Liver (tissue), 9 donors: ENCODE results near the gene SIK3. TPM values are rescaled to one million over a fixed set of nuclear protein-coding genes. Genes with fewer than 3 reads are reported as not detected.

Experiments
- DNase-seq: peaks from one replicate; pipeline ENCODE4 v3.0.0-alpha.2; 2017; ENCODE audit warnings: low spot score
- H3K27ac ChIP-seq, 2 donors: one replicate each; pipeline ENCODE4 v1.7.0; 2013; ENCODE audit warnings: inconsistent platforms in 2 of 2, low read length in 2 of 2, control low read depth in 1 of 2, low read depth in 1 of 2, mild to moderate bottlenecking in 1 of 2
- H3K27me3 ChIP-seq, 4 donors: one replicate each; pipeline versions ENCODE4 v1.6.1 to v1.7.0; 2013; ENCODE audit warnings: low read length in 3 of 4, inconsistent platforms in 1 of 4, mild to moderate bottlenecking in 1 of 4, moderate library complexity in 1 of 4; ENCODE audit not compliant: control insufficient read depth in 4 of 4, insufficient read depth in 4 of 4
- H3K36me3 ChIP-seq, 4 donors: one replicate each; pipeline versions ENCODE4 v1.6.1 to v1.7.0; 2013; ENCODE audit warnings: low read length in 3 of 4, mild to moderate bottlenecking in 3 of 4, low read depth in 1 of 4, moderate library complexity in 1 of 4; ENCODE audit not compliant: control insufficient read depth in 4 of 4, insufficient read depth in 3 of 4
- H3K4me1 ChIP-seq, 4 donors: one replicate each; pipeline versions ENCODE4 v1.6.1 to v1.7.0; 2013; ENCODE audit warnings: low read length in 3 of 4, mild to moderate bottlenecking in 3 of 4, moderate library complexity in 1 of 4; ENCODE audit not compliant: control insufficient read depth in 4 of 4, insufficient read depth in 4 of 4
- H3K4me3 ChIP-seq, 3 donors: one replicate each; pipeline versions ENCODE4 v1.6.1 to v1.7.0; 2013; ENCODE audit warnings: low read length in 3 of 3, control low read depth in 1 of 3, low read depth in 1 of 3, mild to moderate bottlenecking in 1 of 3
- H3K9ac ChIP-seq, 2 donors: one replicate each; pipeline ENCODE4 v1.7.0; 2013; ENCODE audit warnings: low read length in 2 of 2, mild to moderate bottlenecking in 2 of 2, moderate library complexity in 2 of 2, control low read depth in 1 of 2, low read depth in 1 of 2
- H3K9me3 ChIP-seq, 4 donors: one replicate each; pipeline versions ENCODE4 v1.6.1 to v1.7.0; 2013; ENCODE audit warnings: low read length in 3 of 4; ENCODE audit not compliant: control insufficient read depth in 4 of 4
- FOXA1 ChIP-seq: IDR thresholded peaks from 2 replicates; pipeline ENCODE4 v1.6.1; 2016; ENCODE audit warnings: antibody characterized with exemption
- FOXA2 ChIP-seq: IDR thresholded peaks from 2 replicates; pipeline ENCODE4 v1.6.1; 2016; ENCODE audit warnings: antibody characterized with exemption
- GABPA ChIP-seq, 2 donors: IDR thresholded peaks in 1 of 2; conservative IDR thresholded peaks in 1 of 2; 2 replicates each; pipeline ENCODE4 v1.6.1; 2016; ENCODE audit warnings: antibody characterized with exemption in 2 of 2, mild to moderate bottlenecking in 1 of 2, moderate library complexity in 1 of 2
- HNF4A ChIP-seq, 2 donors: conservative IDR thresholded peaks; 2 replicates each; pipeline ENCODE4 v1.6.1; 2016; ENCODE audit warnings: antibody characterized with exemption in 2 of 2, mild to moderate bottlenecking in 2 of 2
- HNF4G ChIP-seq: IDR thresholded peaks from 2 replicates; pipeline ENCODE4 v1.6.1; 2016; ENCODE audit warnings: antibody characterized with exemption
- JUND ChIP-seq, 2 donors: IDR thresholded peaks; 2 replicates each; pipeline ENCODE4 v1.6.1; 2016; ENCODE audit warnings: antibody characterized with exemption in 2 of 2
- MAX ChIP-seq: IDR thresholded peaks from 2 replicates; pipeline ENCODE4 v1.6.1; 2016; ENCODE audit warnings: antibody characterized with exemption
- NR2F2 ChIP-seq: IDR thresholded peaks from 2 replicates; pipeline ENCODE4 v1.6.1; 2016; ENCODE audit warnings: antibody characterized with exemption
- RAD21 ChIP-seq, 2 donors: IDR thresholded peaks; 2 replicates each; pipeline ENCODE4 v1.6.1; 2016; ENCODE audit warnings: antibody characterized with exemption in 2 of 2, mild to moderate bottlenecking in 2 of 2
- RXRA ChIP-seq, 2 donors: IDR thresholded peaks; 2 replicates each; pipeline ENCODE4 v1.6.1; 2017 to 2018; ENCODE audit warnings: antibody characterized with exemption in 2 of 2, mild to moderate bottlenecking in 1 of 2
- SP1 ChIP-seq: IDR thresholded peaks from 2 replicates; pipeline ENCODE4 v1.6.1; 2018; ENCODE audit warnings: antibody characterized with exemption, mild to moderate bottlenecking
- TAF1 ChIP-seq: conservative IDR thresholded peaks from 2 replicates; pipeline ENCODE4 v1.6.1; 2016; ENCODE audit warnings: antibody characterized with exemption, mild to moderate bottlenecking
- YY1 ChIP-seq: IDR thresholded peaks from 2 replicates; pipeline ENCODE4 v1.6.1; 2016; ENCODE audit warnings: antibody characterized with exemption, mild to moderate bottlenecking
- ZBTB33 ChIP-seq: IDR thresholded peaks from 2 replicates; pipeline ENCODE4 v1.6.1; 2016; ENCODE audit warnings: antibody characterized with exemption
- WGBS: extraction: QIAGEN DNeasy Blood & Tissue Kit; methylation state at CpG from one replicate; pipeline ENCODE4 v1.1.7; 2013; 5-methylcytosine and 5-hydroxymethylcytosine counted together
- polyA plus RNA-seq, 2 donors: library from polyadenylated mRNA; stranded (reverse) in 1 of 2; unstranded in 1 of 2; fragments of 200-250 nt in 1 of 2; fragments of >200 nt in 1 of 2; fragmentation: Nextera tagmentation in 1 of 2; extraction: Ambion mirVana in 1 of 2; gene quantifications; one replicate each; pipeline versions ENCODE4 v1.2.1 to v1.2.3, GENCODE V29; 2013 to 2015
- total RNA-seq, 2 donors: library from RNA; depleted of rRNA; stranded (reverse); fragments of >200 nt; gene quantifications; one replicate each; pipeline ENCODE4 v1.2.3, GENCODE V29; 2014
- TF ChIP-seq, protein P1 (sequence below): IDR thresholded peaks from 2 replicates; pipeline ENCODE4 v1.6.1; 2016; ENCODE audit warnings: antibody characterized with exemption, mild to moderate bottlenecking
- TF ChIP-seq, protein P2 (sequence below): fragments of 150-350 bp; IDR thresholded peaks from 2 replicates; pipeline ENCODE4 v1.5.1; 2017; ENCODE audit warnings: improper control_type of control experiment, low read depth, low read length; ENCODE audit not compliant: missing input control
- TF ChIP-seq, protein P3 (sequence below): IDR thresholded peaks from 2 replicates; pipeline ENCODE4 v1.6.1; 2016; ENCODE audit warnings: antibody characterized with exemption
- donor health status: healthy.
- donor health status: healthy.
- donor health status: healthy.
- donor health status: healthy.
- donor health status: healthy.

The SIK3 gene
- total and polyA plus RNA-seq, 4 donors: 6.9 to 52.4 (median 14.4) TPM

- no peak overlapping the region for H3K4me3 ChIP-seq
- DNase-seq: no peak
- H3K27ac ChIP-seq: no peak overlapping the region
- WGBS: 90% methylated on average over 6 of the region's 6 CpGs
- no peak for TF ChIP-seq GABPA (IDR thresholded peaks at IDR 0.05 in 1 of 2, conservative IDR thresholded peaks at IDR 0.05 in 1 of 2)
- TF ChIP-seq HNF4A (conservative IDR thresholded peaks at IDR 0.05): peak in 1 of 2 donors; percentile 41
- TF ChIP-seq SP1: no peak
- no peak for TF ChIP-seq FOXA1
- TF ChIP-seq, protein P1, sequence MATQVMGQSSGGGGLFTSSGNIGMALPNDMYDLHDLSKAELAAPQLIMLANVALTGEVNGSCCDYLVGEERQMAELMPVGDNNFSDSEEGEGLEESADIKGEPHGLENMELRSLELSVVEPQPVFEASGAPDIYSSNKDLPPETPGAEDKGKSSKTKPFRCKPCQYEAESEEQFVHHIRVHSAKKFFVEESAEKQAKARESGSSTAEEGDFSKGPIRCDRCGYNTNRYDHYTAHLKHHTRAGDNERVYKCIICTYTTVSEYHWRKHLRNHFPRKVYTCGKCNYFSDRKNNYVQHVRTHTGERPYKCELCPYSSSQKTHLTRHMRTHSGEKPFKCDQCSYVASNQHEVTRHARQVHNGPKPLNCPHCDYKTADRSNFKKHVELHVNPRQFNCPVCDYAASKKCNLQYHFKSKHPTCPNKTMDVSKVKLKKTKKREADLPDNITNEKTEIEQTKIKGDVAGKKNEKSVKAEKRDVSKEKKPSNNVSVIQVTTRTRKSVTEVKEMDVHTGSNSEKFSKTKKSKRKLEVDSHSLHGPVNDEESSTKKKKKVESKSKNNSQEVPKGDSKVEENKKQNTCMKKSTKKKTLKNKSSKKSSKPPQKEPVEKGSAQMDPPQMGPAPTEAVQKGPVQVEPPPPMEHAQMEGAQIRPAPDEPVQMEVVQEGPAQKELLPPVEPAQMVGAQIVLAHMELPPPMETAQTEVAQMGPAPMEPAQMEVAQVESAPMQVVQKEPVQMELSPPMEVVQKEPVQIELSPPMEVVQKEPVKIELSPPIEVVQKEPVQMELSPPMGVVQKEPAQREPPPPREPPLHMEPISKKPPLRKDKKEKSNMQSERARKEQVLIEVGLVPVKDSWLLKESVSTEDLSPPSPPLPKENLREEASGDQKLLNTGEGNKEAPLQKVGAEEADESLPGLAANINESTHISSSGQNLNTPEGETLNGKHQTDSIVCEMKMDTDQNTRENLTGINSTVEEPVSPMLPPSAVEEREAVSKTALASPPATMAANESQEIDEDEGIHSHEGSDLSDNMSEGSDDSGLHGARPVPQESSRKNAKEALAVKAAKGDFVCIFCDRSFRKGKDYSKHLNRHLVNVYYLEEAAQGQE: no peak
- TF ChIP-seq RXRA (IDR thresholded peaks at IDR 0.05): peak in 1 of 2 donors; percentile 55
- no peak for TF ChIP-seq RAD21 (IDR thresholded peaks at IDR 0.05)
- no peak for TF ChIP-seq YY1
- TF ChIP-seq JUND (IDR thresholded peaks at IDR 0.05): no peak
- H3K36me3 ChIP-seq: peaks cover 6 to 90% (median 50%) of the 10 kb centered on the region in 4 donors
- no peak overlapping the region for H3K9ac ChIP-seq
- no peaks in the 10 kb centered on the region for H3K27me3 ChIP-seq
- H3K4me1 ChIP-seq: peaks cover 2 to 14% (median 9%) of the 10 kb centered on the region in 4 donors
- no peaks in the 10 kb centered on the region for H3K9me3 ChIP-seq
Measured at GRCh38 chr11:116866804-116867455, 231.3 kb downstream of the SIK3 start.

DNA sequence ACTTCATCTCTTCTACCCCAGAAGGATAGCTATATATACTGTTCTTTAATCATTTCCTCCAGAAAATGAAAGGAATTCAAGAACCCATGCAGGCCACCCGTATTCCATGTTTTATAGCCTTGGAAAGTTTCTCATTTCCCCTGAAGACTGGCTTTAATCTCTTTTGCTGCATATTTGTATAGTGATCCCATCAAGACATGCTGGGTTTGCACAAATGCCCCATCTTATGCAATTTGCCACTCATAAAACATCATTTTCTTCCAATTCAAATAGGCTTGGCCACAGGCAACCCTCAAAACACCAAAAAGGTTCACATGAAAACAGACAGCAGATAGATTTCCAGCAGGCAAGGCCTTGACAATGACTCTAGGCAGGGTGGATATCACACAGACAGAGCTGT, 232.5 kb downstream of the SIK3 start:
- no peak for DNase-seq
- 89% methylated on average over 1 of the region's 1 CpG for WGBS
- Histone ChIP-seq H3K4me1 (peaks cover 2 to 10% (median 7%) of the 10 kb centered on the region in 4 donors), H3K27me3 (no peaks in the 10 kb centered on the region), H3K4me3 (no peak overlapping the region), H3K27ac (no peak overlapping the region), H3K36me3 (peaks cover 6 to 90% (median 55%) of the 10 kb centered on the region in 4 donors), H3K9me3 (no peaks in the 10 kb centered on the region), H3K9ac (no peak overlapping the region)
- no peak for TF ChIP-seq GABPA (IDR thresholded peaks at IDR 0.05 in 1 of 2, conservative IDR thresholded peaks at IDR 0.05 in 1 of 2)
- TF ChIP-seq YY1: no peak
- no peak for TF ChIP-seq ZBTB33
- no peak for TF ChIP-seq HNF4A (conservative IDR thresholded peaks at IDR 0.05)
- TF ChIP-seq, protein P1: no peak
- TF ChIP-seq, protein P2, sequence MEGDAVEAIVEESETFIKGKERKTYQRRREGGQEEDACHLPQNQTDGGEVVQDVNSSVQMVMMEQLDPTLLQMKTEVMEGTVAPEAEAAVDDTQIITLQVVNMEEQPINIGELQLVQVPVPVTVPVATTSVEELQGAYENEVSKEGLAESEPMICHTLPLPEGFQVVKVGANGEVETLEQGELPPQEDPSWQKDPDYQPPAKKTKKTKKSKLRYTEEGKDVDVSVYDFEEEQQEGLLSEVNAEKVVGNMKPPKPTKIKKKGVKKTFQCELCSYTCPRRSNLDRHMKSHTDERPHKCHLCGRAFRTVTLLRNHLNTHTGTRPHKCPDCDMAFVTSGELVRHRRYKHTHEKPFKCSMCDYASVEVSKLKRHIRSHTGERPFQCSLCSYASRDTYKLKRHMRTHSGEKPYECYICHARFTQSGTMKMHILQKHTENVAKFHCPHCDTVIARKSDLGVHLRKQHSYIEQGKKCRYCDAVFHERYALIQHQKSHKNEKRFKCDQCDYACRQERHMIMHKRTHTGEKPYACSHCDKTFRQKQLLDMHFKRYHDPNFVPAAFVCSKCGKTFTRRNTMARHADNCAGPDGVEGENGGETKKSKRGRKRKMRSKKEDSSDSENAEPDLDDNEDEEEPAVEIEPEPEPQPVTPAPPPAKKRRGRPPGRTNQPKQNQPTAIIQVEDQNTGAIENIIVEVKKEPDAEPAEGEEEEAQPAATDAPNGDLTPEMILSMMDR: no peak
- TF ChIP-seq, protein P3, sequence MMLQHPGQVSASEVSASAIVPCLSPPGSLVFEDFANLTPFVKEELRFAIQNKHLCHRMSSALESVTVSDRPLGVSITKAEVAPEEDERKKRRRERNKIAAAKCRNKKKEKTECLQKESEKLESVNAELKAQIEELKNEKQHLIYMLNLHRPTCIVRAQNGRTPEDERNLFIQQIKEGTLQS: no peak
- TF ChIP-seq HNF4G: no peak
- no peak for TF ChIP-seq NR2F2
- no peak for TF ChIP-seq JUND (IDR thresholded peaks at IDR 0.05)
- TF ChIP-seq TAF1: no peak
- no peak for TF ChIP-seq RXRA (IDR thresholded peaks at IDR 0.05)
- no peak for TF ChIP-seq RAD21 (IDR thresholded peaks at IDR 0.05)
- TF ChIP-seq MAX: no peak
- no peak for TF ChIP-seq FOXA2
